ENCODE results near the gene CADM1.

DNA sequence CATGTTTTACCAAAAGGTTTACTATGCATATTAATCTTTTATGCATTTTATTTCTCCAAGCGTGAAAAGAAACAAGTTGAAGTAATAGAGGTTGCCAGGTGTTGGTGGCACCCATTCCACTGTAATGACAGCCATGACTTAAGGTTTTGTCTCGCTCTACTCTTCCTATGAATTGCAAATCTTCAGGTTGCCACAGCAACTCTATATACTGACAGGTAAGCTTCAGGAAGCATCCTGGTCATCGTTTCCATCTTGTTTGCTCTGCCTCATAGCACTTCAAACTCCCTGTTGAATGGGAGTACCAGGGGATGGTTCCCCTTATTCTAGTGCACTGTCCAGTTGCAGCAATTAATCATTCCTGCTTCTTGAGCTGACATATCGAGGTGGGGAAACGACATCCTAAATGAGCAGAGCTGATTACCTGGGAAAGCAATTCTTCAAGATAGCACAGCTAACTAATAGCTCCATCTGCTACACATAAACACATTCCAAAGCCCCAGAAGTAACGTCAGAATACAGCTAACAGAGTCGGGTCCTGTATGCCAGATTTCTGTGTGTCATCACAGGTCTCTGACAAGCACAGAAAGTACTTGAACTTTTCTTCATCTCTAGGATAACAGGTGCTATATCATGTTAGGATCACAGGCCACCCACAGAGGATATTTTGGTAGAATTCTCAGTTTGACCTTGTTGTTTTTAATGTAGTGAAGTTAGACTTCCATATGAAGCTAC is 80.3 kb downstream of the CADM1 start:
- no peak for TF ChIP-seq EP300 (IDR thresholded peaks at IDR 0.05)
- TF ChIP-seq, protein P1, sequence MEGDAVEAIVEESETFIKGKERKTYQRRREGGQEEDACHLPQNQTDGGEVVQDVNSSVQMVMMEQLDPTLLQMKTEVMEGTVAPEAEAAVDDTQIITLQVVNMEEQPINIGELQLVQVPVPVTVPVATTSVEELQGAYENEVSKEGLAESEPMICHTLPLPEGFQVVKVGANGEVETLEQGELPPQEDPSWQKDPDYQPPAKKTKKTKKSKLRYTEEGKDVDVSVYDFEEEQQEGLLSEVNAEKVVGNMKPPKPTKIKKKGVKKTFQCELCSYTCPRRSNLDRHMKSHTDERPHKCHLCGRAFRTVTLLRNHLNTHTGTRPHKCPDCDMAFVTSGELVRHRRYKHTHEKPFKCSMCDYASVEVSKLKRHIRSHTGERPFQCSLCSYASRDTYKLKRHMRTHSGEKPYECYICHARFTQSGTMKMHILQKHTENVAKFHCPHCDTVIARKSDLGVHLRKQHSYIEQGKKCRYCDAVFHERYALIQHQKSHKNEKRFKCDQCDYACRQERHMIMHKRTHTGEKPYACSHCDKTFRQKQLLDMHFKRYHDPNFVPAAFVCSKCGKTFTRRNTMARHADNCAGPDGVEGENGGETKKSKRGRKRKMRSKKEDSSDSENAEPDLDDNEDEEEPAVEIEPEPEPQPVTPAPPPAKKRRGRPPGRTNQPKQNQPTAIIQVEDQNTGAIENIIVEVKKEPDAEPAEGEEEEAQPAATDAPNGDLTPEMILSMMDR (IDR thresholded peaks at IDR 0.05), result no peak

Data from esophagus muscularis mucosa (tissue), 3 donors.